K562 (cell line): ENCODE data around the gene AARS1. TPM values are rescaled to one million over a fixed set of nuclear protein-coding genes. Genes with fewer than 3 reads are reported as not detected.

Experiments used
- ASH1L ChIP-seq: fragments of 450-650 bp; IDR thresholded peaks from 2 replicates; pipeline ENCODE4 v1.6.1; 2018; ENCODE audit warnings: borderline replicate concordance, mild to moderate bottlenecking, low read depth; ENCODE audit not compliant: partially characterized antibody
- BHLHE40 ChIP-seq: IDR thresholded peaks from 2 replicates; pipeline ENCODE4 v1.6.1; 2011; ENCODE audit warnings: low read length, improper control_type of control experiment
- E2F3 ChIP-seq: fragments of 250-450 bp; sonication (Bioruptor Pico); IDR thresholded peaks from 2 replicates; pipeline ENCODE4 v1.4.0; 2020; ENCODE audit warnings: mild to moderate bottlenecking
- FOXJ2 ChIP-seq: fragments of 200-800 bp; sonication (Bioruptor generic); IDR thresholded peaks from 2 replicates; pipeline ENCODE4 v1.6.1; 2016; ENCODE audit warnings: missing genetic modification characterization, missing compliant biosample characterization
- GTF2E2 ChIP-seq: fragments of 200-800 bp; sonication (Bioruptor generic); IDR thresholded peaks from 2 replicates; pipeline ENCODE4 v1.6.1; 2016; ENCODE audit warnings: missing genetic modification characterization, missing compliant biosample characterization
- HNRNPH1 ChIP-seq: fragments of 200-400 bp; formaldehyde crosslinking; optimal IDR thresholded peaks from 2 replicates; pipeline ENCODE3; 2017; ENCODE audit warnings: low read depth, mild to moderate bottlenecking, low read length, moderate library complexity
- KAT7 ChIP-seq: sonication (generic); formaldehyde crosslinking; IDR thresholded peaks from 2 replicates; pipeline ENCODE4 v1.8.0; 2022; ENCODE audit warnings: missing genetic modification reagents, mild to moderate bottlenecking, borderline replicate concordance
- MBD2 ChIP-seq: sonication (generic); IDR thresholded peaks from 2 replicates; pipeline ENCODE4 v1.6.1; 2016; ENCODE audit warnings: low read depth, borderline replicate concordance
- NR4A1 ChIP-seq, 2 experiments: fragments of 250-450 bp in 1 of 2; fragments of 450-650 bp in 1 of 2; sonication (Bioruptor Pico) in 1 of 2; IDR thresholded peaks; 2 replicates each; pipeline versions ENCODE4 v1.4.0 to v1.6.1; 2016 to 2020; ENCODE audit warnings: mild to moderate bottlenecking in 2 of 2, missing compliant biosample characterization in 1 of 2, missing genetic modification characterization in 1 of 2, moderate library complexity in 1 of 2
- PCBP2 ChIP-seq: fragments of 200-400 bp; formaldehyde crosslinking; IDR thresholded peaks from 2 replicates; pipeline ENCODE4 v1.6.1; 2018; ENCODE audit warnings: low read length, low read depth, mild to moderate bottlenecking, moderate library complexity; ENCODE audit not compliant: poor library complexity, severe bottlenecking
- POLR2AphosphoS2 ChIP-seq: IDR thresholded peaks from 2 replicates; pipeline ENCODE4 v1.6.1; 2012; ENCODE audit warnings: low read length, improper control_type of control experiment
- SOX6 ChIP-seq: fragments of 450-650 bp; IDR thresholded peaks from 2 replicates; pipeline ENCODE4 v1.6.1; 2014; ENCODE audit warnings: mild to moderate bottlenecking
- TEAD4 ChIP-seq, 2 experiments: sonication (generic) in 1 of 2; formaldehyde crosslinking in 1 of 2; IDR thresholded peaks; 2 replicates each; pipeline versions ENCODE4 v1.6.1 to v1.8.0; 2012 to 2022; ENCODE audit warnings: borderline replicate concordance in 1 of 2, inconsistent platforms in 1 of 2, low read length in 1 of 2, mild to moderate bottlenecking in 1 of 2, missing genetic modification reagents in 1 of 2
- polyA plus RNA-seq, 8 experiments: library from polyadenylated mRNA; depleted of rRNA in 4 of 8; stranded (reverse) in 5 of 8; unstranded in 3 of 8; fragments of >200 nt; fragmentation: Nextera tagmentation in 2 of 8; fragmentation: Illumina TruSeq in 1 of 8; extraction: Ambion mirVana in 2 of 8; extraction: Trizol in 1 of 8; gene quantifications; 2 replicates each; pipeline versions ENCODE4 v1.2.1 to v1.2.3, GENCODE V29; 2011 to 2014; ENCODE audit warnings: inconsistent platforms in 1 of 8, missing spikeins in 1 of 8
- total RNA-seq, 7 experiments: library from RNA; depleted of rRNA in 6 of 7; stranded (reverse); fragments of >200 nt in 6 of 7; fragmentation: Illumina TruSeq in 2 of 7; extraction: Trizol in 2 of 7; gene quantifications; 2 replicates each; pipeline versions ENCODE4 v1.2.1 to v1.2.3, GENCODE V29; 2011 to 2021; ENCODE audit warnings: low replicate concordance in 1 of 7
- TF ChIP-seq, protein P1 (sequence below): sonication (generic); formaldehyde crosslinking; IDR thresholded peaks from 2 replicates; pipeline ENCODE4 v1.5.0; 2020; ENCODE audit warnings: missing genetic modification reagents
- TF ChIP-seq, protein P2 (sequence below): sonication (generic); formaldehyde crosslinking; IDR thresholded peaks from 2 replicates; pipeline ENCODE4 v1.8.1; 2023; ENCODE audit warnings: mild to moderate bottlenecking, missing genetic modification reagents
- TF ChIP-seq, protein P3 (sequence below): fragments of 250-450 bp; sonication (Bioruptor Pico); IDR thresholded peaks from 2 replicates; pipeline ENCODE4 v1.5.0; 2022; ENCODE audit warnings: mild to moderate bottlenecking
- TF ChIP-seq, protein P4 (sequence below): fragments of 250-450 bp; sonication (Bioruptor Pico); IDR thresholded peaks from 2 replicates; pipeline ENCODE4 v1.5.0; 2021; ENCODE audit warnings: mild to moderate bottlenecking, moderate library complexity

The AARS1 gene
- total and polyA plus RNA-seq, 9 of the 15 experiments (the other 6 are each of a cell fraction or from before 2014, with no cell fraction given): 50.1 to 235 (median 174) TPM

DNA sequence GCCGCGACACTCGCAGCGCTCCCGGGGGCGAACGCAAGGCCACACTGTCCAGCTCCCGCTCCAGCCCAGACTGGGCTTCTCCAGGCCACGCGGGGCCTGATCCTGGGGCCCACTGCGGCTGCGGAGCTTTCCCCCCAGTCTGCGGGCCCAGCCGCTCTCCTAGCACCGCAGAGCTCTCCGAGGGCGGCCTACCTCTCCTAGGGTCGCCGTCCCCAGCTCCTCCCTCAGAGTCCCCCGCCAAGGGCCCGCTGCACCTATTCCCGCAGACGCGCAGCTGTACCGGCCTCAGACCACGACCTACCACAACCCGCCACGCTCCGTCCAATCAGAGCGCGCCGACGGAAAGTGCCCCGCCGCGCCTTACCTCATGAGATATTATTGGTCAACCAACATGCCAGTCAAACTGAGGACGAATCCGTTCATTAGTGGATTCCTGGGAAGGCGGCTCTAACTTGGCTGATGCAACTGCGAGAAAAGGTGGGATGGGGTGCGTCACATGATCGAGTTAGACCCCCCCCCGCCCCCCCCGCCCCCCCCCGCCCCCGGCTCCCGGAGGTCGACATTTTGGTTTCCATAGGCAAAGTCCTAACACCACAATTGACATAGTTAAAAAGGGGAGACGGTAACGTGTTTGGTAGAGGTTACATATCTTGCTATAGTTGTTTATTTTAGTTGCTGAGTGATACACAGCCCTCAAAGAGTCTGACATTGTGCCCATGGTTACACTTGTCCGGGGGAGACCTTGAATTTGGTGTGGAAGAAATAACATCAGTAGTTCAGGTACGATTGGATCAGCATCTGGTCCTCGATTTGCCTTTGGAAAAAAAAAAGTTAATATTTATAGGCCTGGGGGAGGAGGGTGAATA lies at the start of gene AARS1 (continued):
- peak; percentile 77; the same call in 1 of the 2 replicates for TF ChIP-seq KAT7 (CRISPR knock-in tag)
- TF ChIP-seq, protein P1, sequence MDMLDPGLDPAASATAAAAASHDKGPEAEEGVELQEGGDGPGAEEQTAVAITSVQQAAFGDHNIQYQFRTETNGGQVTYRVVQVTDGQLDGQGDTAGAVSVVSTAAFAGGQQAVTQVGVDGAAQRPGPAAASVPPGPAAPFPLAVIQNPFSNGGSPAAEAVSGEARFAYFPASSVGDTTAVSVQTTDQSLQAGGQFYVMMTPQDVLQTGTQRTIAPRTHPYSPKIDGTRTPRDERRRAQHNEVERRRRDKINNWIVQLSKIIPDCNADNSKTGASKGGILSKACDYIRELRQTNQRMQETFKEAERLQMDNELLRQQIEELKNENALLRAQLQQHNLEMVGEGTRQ (CRISPR knock-in tag): peak; percentile 73
- TF ChIP-seq TEAD4 (IDR thresholded peaks at IDR 0.05; ENCODE audit: low read length): 0 out of 2 replicates have a peak, but pooled peaks have one; percentile 33
- no peak for TF ChIP-seq TEAD4 (CRISPR knock-in tag; IDR thresholded peaks at IDR 0.05; ENCODE audit: borderline replicate concordance)
- peak; percentile 9; the same call in 1 of the 2 replicates for TF ChIP-seq BHLHE40
- no peak for TF ChIP-seq HNRNPH1
- peak; percentile 98 for TF ChIP-seq MBD2
- TF ChIP-seq POLR2AphosphoS2: peak; percentile 96; the same call in 1 of the 2 replicates
- TF ChIP-seq, protein P2, sequence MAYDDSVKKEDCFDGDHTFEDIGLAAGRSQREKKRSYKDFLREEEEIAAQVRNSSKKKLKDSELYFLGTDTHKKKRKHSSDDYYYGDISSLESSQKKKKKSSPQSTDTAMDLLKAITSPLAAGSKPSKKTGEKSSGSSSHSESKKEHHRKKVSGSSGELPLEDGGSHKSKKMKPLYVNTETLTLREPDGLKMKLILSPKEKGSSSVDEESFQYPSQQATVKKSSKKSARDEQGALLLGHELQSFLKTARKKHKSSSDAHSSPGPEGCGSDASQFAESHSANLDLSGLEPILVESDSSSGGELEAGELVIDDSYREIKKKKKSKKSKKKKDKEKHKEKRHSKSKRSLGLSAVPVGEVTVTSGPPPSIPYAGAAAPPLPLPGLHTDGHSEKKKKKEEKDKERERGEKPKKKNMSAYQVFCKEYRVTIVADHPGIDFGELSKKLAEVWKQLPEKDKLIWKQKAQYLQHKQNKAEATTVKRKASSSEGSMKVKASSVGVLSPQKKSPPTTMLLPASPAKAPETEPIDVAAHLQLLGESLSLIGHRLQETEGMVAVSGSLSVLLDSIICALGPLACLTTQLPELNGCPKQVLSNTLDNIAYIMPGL: no peak; the same call in 1 of the 2 replicates
- 0 out of 2 replicates have a peak, but pooled peaks have one; percentile 59 for TF ChIP-seq NR4A1 (CRISPR knock-in tag; IDR thresholded peaks at IDR 0.05)
- peak; percentile 31; the same call in 1 of the 2 replicates for TF ChIP-seq NR4A1 (tag; IDR thresholded peaks at IDR 0.05)
- no peak for TF ChIP-seq PCBP2
- TF ChIP-seq ASH1L: peak; percentile 95
- peak; percentile 64; the same call in 1 of the 2 replicates for TF ChIP-seq E2F3 (CRISPR knock-in tag)
- peak; percentile 65 for TF ChIP-seq SOX6
- TF ChIP-seq, protein P3, sequence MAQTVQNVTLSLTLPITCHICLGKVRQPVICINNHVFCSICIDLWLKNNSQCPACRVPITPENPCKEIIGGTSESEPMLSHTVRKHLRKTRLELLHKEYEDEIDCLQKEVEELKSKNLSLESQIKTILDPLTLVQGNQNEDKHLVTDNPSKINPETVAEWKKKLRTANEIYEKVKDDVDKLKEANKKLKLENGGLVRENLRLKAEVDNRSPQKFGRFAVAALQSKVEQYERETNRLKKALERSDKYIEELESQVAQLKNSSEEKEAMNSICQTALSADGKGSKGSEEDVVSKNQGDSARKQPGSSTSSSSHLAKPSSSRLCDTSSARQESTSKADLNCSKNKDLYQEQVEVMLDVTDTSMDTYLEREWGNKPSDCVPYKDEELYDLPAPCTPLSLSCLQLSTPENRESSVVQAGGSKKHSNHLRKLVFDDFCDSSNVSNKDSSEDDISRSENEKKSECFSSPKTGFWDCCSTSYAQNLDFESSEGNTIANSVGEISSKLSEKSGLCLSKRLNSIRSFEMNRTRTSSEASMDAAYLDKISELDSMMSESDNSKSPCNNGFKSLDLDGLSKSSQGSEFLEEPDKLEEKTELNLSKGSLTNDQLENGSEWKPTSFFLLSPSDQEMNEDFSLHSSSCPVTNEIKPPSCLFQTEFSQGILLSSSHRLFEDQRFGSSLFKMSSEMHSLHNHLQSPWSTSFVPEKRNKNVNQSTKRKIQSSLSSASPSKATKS (CRISPR knock-in tag): no peak
- TF ChIP-seq, protein P4, sequence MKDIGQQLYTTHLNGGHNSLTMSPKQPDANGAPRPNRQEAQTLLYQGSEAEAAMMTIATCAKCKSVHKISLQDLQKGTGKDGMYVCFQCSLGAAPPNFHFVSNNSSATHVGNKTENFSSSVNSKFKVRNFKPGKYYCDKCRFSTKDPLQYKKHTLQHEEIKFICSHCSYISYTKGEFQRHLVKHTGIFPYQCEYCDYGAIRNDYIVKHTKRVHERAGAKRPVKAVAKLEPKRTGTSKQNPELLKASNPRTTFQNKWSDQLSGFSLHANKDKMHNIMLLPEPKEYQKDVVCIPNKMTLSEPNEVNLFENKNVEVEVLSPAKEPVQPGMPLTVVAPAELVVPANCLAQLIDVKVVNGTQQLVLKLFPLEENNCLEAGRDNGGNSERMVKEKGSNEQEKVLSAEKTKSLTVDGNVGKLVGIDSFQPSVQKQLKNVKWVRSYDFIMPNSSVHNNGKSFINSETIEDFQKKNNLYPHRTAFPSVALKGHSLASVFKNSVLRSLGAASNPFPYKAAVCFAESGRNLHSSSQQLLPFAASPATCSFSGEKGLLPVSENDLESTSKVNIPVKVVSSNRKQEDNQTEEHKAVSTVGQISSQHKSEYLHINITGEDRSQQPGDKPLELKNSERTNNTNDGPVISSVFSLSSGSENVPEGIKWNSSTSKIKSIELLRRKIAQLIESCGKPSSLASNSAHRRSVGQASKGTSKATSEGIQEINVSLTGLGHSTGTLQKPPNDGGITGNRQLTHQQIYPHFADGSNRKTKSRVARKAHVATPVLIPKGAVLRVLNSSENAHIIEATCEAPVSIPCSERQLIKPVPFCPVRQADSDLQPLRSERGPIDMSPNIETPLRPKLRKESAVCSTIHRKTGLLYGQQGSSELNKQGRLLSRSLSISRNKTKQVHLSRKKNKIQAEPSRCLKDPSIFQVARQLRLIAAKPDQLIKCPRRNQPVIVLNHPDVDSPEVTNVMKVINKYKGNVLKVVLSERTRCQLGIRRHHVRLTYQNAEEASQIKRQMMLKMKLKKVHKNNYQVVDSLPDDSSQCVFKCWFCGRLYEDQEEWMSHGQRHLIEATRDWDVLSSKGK (CRISPR knock-in tag): no peak
- TF ChIP-seq FOXJ2 (tag): peak; percentile 86
- TF ChIP-seq GTF2E2 (tag): peak; percentile 83; the same call in 1 of the 2 replicates
